ENCODE data around the gene ACTR3C. TPM values are rescaled to one million over a fixed set of nuclear protein-coding genes. Genes with fewer than 3 reads are reported as not detected.
A peak's percentile ranks its signal among the peaks of the same experiment; 100 is the strongest.

ACTR3C gene
- total and polyA plus RNA-seq, 4 donors, result 6.8 to 34.2 (median 10.5) TPM

DNA sequence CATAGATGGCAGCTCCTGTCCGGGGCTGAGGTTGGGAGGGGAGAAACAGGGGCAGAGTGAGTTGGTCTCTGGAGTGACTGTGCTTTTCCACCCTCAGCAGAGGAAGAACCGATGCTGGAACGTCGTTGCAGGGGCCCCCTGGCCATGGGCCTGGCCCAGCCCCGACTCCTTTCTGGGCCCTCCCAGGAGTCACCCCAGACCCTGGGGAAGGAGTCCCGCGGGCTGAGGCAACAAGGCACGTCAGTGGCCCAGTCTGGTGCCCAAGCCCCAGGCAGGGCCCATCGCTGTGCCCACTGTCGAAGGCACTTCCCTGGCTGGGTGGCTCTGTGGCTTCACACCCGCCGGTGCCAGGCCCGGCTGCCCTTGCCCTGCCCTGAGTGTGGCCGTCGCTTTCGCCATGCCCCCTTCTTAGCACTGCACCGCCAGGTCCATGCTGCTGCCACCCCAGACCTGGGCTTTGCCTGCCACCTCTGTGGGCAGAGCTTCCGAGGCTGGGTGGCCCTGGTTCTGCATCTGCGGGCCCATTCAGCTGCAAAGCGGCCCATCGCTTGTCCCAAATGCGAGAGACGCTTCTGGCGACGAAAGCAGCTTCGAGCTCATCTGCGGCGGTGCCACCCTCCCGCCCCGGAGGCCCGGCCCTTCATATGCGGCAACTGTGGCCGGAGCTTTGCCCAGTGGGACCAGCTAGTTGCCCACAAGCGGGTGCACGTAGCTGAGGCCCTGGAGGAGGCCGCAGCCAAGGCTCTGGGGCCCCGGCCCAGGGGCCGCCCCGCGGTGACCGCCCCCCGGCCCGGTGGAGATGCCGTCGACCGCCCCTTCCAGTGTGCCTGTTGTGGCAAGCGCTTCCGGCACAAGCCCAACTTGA, 48.0 kb upstream of the ACTR3C start:
- Histone ChIP-seq H3K36me3 (ENCODE audit: control insufficient read depth in 4 of 4, insufficient read depth in 4 of 4, low read length in 4 of 4) (peaks cover 0 to 40% (median 19%) of the 10 kb centered on the region in 4 donors), H3K27me3 (ENCODE audit: control insufficient read depth in 3 of 3, insufficient read depth in 3 of 3, low read length in 2 of 3) (no peaks in the 10 kb centered on the region), H3K9ac (ENCODE audit: insufficient read depth in 1 of 2, low read length in 2 of 2) (no peak overlapping the region), H3K4me3 (no peak overlapping the region), H3K9me3 (ENCODE audit: control insufficient read depth in 4 of 4, insufficient read depth in 3 of 4, low read length in 3 of 4) (no peaks in the 10 kb centered on the region), H3K4me1 (ENCODE audit: control insufficient read depth in 5 of 5, insufficient read depth in 5 of 5, low read length in 5 of 5) (peaks cover 0 to 30% (median 7%) of the 10 kb centered on the region in 5 donors), H3K27ac (ENCODE audit: low read depth in 1 of 2, low read length in 1 of 2) (no peak overlapping the region)
- DNase-seq (no peak), ATAC-seq (ENCODE audit: insufficient read depth, low FRiP score) (no peak)
- 91% methylated on average over 41 to 48 of the region's 48 CpGs for WGBS, 2 donors
- TF ChIP-seq, protein P1, sequence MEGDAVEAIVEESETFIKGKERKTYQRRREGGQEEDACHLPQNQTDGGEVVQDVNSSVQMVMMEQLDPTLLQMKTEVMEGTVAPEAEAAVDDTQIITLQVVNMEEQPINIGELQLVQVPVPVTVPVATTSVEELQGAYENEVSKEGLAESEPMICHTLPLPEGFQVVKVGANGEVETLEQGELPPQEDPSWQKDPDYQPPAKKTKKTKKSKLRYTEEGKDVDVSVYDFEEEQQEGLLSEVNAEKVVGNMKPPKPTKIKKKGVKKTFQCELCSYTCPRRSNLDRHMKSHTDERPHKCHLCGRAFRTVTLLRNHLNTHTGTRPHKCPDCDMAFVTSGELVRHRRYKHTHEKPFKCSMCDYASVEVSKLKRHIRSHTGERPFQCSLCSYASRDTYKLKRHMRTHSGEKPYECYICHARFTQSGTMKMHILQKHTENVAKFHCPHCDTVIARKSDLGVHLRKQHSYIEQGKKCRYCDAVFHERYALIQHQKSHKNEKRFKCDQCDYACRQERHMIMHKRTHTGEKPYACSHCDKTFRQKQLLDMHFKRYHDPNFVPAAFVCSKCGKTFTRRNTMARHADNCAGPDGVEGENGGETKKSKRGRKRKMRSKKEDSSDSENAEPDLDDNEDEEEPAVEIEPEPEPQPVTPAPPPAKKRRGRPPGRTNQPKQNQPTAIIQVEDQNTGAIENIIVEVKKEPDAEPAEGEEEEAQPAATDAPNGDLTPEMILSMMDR (IDR thresholded peaks at IDR 0.05; ENCODE audit: control extremely low read depth, extremely low read depth), result no peak

DNA sequence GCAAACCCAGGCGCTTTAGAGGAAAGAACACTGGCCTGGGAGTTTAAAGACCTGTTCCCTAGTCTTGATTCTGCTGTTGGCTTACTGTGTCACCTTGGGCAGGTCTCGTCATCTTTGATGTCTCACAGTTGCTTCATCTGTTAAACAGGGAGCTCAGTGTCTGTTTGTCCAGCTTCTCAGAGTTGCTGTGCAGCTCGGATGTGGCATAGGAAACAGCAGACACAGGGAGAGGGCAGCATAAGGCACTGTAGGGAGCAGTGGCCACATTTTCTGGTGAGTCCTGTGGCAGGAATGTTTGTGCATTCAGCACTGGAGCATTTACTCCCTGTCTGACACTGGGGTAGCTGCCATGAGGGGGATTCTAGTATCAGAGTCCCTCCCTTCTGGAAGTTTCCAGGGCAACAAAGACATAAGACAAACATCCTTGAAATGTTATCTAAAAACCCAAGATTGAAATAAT, 47.3 kb upstream of the ACTR3C start:
- TF ChIP-seq, protein P1 (IDR thresholded peaks at IDR 0.05; ENCODE audit: control extremely low read depth, extremely low read depth), result no peak
- H3K27ac ChIP-seq (ENCODE audit: low read depth in 1 of 2, low read length in 1 of 2), result peak overlapping the region in 1 of 2 donors; percentile 97
- H3K9ac ChIP-seq (ENCODE audit: insufficient read depth in 1 of 2, low read length in 2 of 2), result no peak overlapping the region
- DNase-seq (no peak), ATAC-seq (ENCODE audit: insufficient read depth, low FRiP score) (no peak)
- H3K4me3 ChIP-seq, result no peak overlapping the region
- no peaks in the 10 kb centered on the region for H3K27me3 ChIP-seq (ENCODE audit: control insufficient read depth in 3 of 3, insufficient read depth in 3 of 3, low read length in 2 of 3)
- peaks cover 0 to 40% (median 19%) of the 10 kb centered on the region in 4 donors for H3K36me3 ChIP-seq (ENCODE audit: control insufficient read depth in 4 of 4, insufficient read depth in 4 of 4, low read length in 4 of 4)
- 77 to 84% methylated on average over 3 of the region's 3 CpGs for WGBS, 2 donors
- no peaks in the 10 kb centered on the region for H3K9me3 ChIP-seq (ENCODE audit: control insufficient read depth in 4 of 4, insufficient read depth in 3 of 4, low read length in 3 of 4)
- H3K4me1 ChIP-seq (ENCODE audit: control insufficient read depth in 5 of 5, insufficient read depth in 5 of 5, low read length in 5 of 5), result peaks cover 0 to 30% (median 7%) of the 10 kb centered on the region in 5 donors

DNA sequence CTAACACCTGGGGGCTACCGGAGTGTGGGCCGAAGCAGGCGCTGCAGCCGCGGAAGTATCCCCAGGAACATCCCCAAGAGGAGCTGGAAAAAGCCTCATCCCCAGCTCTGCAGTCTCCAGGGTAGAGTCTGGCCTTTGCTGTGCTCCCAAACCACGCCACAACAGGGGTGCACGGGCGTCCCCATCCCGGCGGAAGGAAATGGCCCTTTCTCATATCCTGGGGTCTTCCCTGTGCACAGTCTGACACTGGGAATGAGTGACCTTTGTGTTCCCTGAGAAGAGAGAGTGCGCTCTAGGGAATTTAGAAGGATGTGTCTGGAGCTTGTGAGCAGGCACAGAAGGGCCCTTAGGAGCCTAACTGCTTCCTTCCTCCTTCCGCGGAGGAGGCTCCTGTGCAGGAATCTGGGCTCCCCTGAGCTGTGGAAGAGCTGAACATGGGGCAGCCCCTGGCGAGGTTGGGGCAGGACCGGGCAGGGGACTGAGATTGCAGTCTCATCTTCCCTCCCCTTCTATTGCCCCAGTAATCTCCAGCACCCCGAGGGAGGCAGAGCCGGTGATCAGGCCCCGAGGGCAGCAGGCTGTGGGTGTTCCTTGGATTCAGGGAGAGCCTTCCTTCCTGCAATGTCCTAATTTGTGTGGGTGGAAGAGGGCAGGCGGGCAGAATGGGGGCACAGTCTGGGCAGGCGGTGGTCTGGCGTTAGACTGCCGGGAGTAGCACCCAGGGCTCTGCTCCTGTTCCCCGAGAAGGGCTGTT, 46.6 kb upstream of the ACTR3C start:
- ATAC-seq (ENCODE audit: insufficient read depth, low FRiP score) (no peak), DNase-seq (no peak)
- H3K4me3 ChIP-seq, result peak overlapping the region; percentile 85
- peaks cover 0 to 30% (median 7%) of the 10 kb centered on the region in 5 donors for H3K4me1 ChIP-seq (ENCODE audit: control insufficient read depth in 5 of 5, insufficient read depth in 5 of 5, low read length in 5 of 5)
- H3K27me3 ChIP-seq (ENCODE audit: control insufficient read depth in 3 of 3, insufficient read depth in 3 of 3, low read length in 2 of 3), result no peaks in the 10 kb centered on the region
- TF ChIP-seq, protein P1 (IDR thresholded peaks at IDR 0.05; ENCODE audit: control extremely low read depth, extremely low read depth), result no peak
- peak overlapping the region; percentile 97 to 99 for H3K27ac ChIP-seq (ENCODE audit: low read depth in 1 of 2, low read length in 1 of 2)
- H3K36me3 ChIP-seq (ENCODE audit: control insufficient read depth in 4 of 4, insufficient read depth in 4 of 4, low read length in 4 of 4), result peaks cover 0 to 40% (median 19%) of the 10 kb centered on the region in 4 donors
- WGBS, 2 donors, result 36 to 38% methylated on average over 21 to 23 of the region's 23 CpGs
- no peaks in the 10 kb centered on the region for H3K9me3 ChIP-seq (ENCODE audit: control insufficient read depth in 4 of 4, insufficient read depth in 3 of 4, low read length in 3 of 4)
- H3K9ac ChIP-seq (ENCODE audit: insufficient read depth in 1 of 2, low read length in 2 of 2), result peak overlapping the region in 1 of 2 donors; percentile 70
